Measurements from ENCODE around the gene NDUFS2. TPM values are rescaled to one million over a fixed set of nuclear protein-coding genes. Genes with fewer than 3 reads are reported as not detected.

NDUFS2 gene
- total and polyA plus RNA-seq, 2 of the 8 experiments (the other 6 are each of a cell fraction or from before 2014, with no cell fraction given): 95.1 to 113 TPM

- POLR2A ChIA-PET (ENCODE audit: partially characterized antibody): interaction anchor here (0.9 kb wide), 1 partner anchor 18 kb away, joined by 3 read pairs; no protein-coding TSS in a partner anchor
- H3K56ac ChIP-seq (replicated peaks; ENCODE audit: insufficient read length, low read depth, low read length): no peak overlapping the region
- peaks cover 1 to 4% of the 10 kb centered on the region in 2 experiments for H4K20me1 ChIP-seq (replicated peaks in 1 of 2; ENCODE audit: control insufficient read depth in 1 of 2, insufficient read depth in 2 of 2, low read length in 2 of 2)
- H3K79me1 ChIP-seq (ENCODE audit: low read depth, low read length): no peaks in the 10 kb centered on the region
- no peak overlapping the region for H2BK15ac ChIP-seq (ENCODE audit: low read length)
- H3K4ac ChIP-seq (replicated peaks; ENCODE audit: insufficient read length, low read depth, low read length): no peak overlapping the region
- H2AFZ ChIP-seq (ENCODE audit: low read length): no peak overlapping the region
- no peak overlapping the region for H2AK5ac ChIP-seq (ENCODE audit: low read depth, low read length)
- H4K5ac ChIP-seq (ENCODE audit: insufficient read length, low read depth, low read length): no peak overlapping the region
- WGBS, 2 experiments (ENCODE audit: extremely low coverage in 1 of 2, insufficient coverage in 1 of 2, insufficient read length in 1 of 2, insufficient replicate concordance in 2 of 2, low coverage in 1 of 2, low lambda C conversion rate in 2 of 2, missing lambda C conversion rate in 1 of 2): 91% methylated on average over 9 of the region's 9 CpGs; no CpG with 5 or more reads in 1 of the 2 experiments
- CTCF ChIA-PET (ENCODE audit: partially characterized antibody): interaction anchor here (6.0 to 23.7 kb wide), 2 partner anchors 9 to 14 kb away, joined by 68 to 427 read pairs; partner anchors contain the start of genes ADAMTS4, NDUFS2 and TOMM40L
- H3K18ac ChIP-seq (ENCODE audit: extremely low read depth, low read length): no peak overlapping the region
- H3K9me3 ChIP-seq (ENCODE audit: insufficient read depth in 2 of 2, low read depth in 1 of 2, low read length in 1 of 2): no peaks in the 10 kb centered on the region
- no peak overlapping the region for H3K4me2 ChIP-seq (ENCODE audit: insufficient read depth in 1 of 2, low read depth in 2 of 2, low read length in 2 of 2)
- H3K79me2 ChIP-seq (ENCODE audit: control insufficient read depth in 1 of 2, insufficient read depth in 2 of 2, low read length in 2 of 2): no peaks in the 10 kb centered on the region
- H3K27ac ChIP-seq (ENCODE audit: low read depth, low read length): no peak overlapping the region
- H4K91ac ChIP-seq (replicated peaks; ENCODE audit: insufficient read length, low read length): no peak overlapping the region
- no peak overlapping the region for H3K14ac ChIP-seq (ENCODE audit: insufficient read length)
- DNase-seq (ENCODE audit: low read depth in 1 of 2, low spot score in 2 of 2) (no peak), FAIRE-seq (no peak)
- no peak overlapping the region for H2BK20ac ChIP-seq (ENCODE audit: low read length)
- H4K8ac ChIP-seq (ENCODE audit: extremely low read depth, insufficient read depth, low read length): no peak overlapping the region
- peaks cover 25 to 45% (median 42%) of the 10 kb centered on the region in 4 experiments for H3K36me3 ChIP-seq (ENCODE audit: control insufficient read depth in 2 of 4, insufficient read depth in 4 of 4, low read length in 3 of 4)
- no peak overlapping the region for H3K23ac ChIP-seq (ENCODE audit: insufficient read length)
- H3K23me2 ChIP-seq (ENCODE audit: low read depth, low read length): no peaks in the 10 kb centered on the region
- H3K4me1 ChIP-seq (replicated peaks in 1 of 4; ENCODE audit: control insufficient read depth in 3 of 4, insufficient read depth in 4 of 4, low read length in 3 of 4): peaks cover 0 to 13% (median 3%) of the 10 kb centered on the region in 4 experiments; a peak in 6 of 7 replicates
- H2BK5ac ChIP-seq (ENCODE audit: low read depth, low read length): no peak overlapping the region
- H3K27me3 ChIP-seq (replicated peaks in 1 of 4; ENCODE audit: control insufficient read depth in 3 of 4, extremely low read depth in 1 of 4, insufficient read depth in 3 of 4, low read length in 3 of 4): no peaks in the 10 kb centered on the region
- H2BK120ac ChIP-seq (replicated peaks; ENCODE audit: low read depth, low read length): no peak overlapping the region
- H3K9ac ChIP-seq (replicated peaks in 1 of 4; ENCODE audit: extremely low read depth in 1 of 4, low read depth in 3 of 4, low read length in 3 of 4): no peak overlapping the region
- no peak overlapping the region for H3K4me3 ChIP-seq (ENCODE audit: extremely low read depth in 1 of 4, insufficient read depth in 2 of 4, low read depth in 3 of 4, low read length in 4 of 4)
- no peak overlapping the region for H2BK12ac ChIP-seq (ENCODE audit: low read depth, low read length)
- TF ChIP-seq CEBPB (IDR thresholded peaks at IDR 0.05; ENCODE audit: low read depth, low read length): no peak
- no peak for TF ChIP-seq NRF1 (IDR thresholded peaks at IDR 0.05; ENCODE audit: low read depth, low read length)
- TF ChIP-seq TAF7 (optimal IDR thresholded peaks at IDR 0.05; ENCODE audit: borderline replicate concordance, low read depth, low read length): no peak
- no peak for TF ChIP-seq CTBP2 (IDR thresholded peaks at IDR 0.05; ENCODE audit: borderline replicate concordance, insufficient read depth, insufficient read length, low read length)
- no peak for TF ChIP-seq GTF2F1 (IDR thresholded peaks at IDR 0.05; ENCODE audit: borderline replicate concordance, low read depth, low read length)
- no peak for TF ChIP-seq E2F6 (IDR thresholded peaks at IDR 0.05)
- TF ChIP-seq, protein P1, sequence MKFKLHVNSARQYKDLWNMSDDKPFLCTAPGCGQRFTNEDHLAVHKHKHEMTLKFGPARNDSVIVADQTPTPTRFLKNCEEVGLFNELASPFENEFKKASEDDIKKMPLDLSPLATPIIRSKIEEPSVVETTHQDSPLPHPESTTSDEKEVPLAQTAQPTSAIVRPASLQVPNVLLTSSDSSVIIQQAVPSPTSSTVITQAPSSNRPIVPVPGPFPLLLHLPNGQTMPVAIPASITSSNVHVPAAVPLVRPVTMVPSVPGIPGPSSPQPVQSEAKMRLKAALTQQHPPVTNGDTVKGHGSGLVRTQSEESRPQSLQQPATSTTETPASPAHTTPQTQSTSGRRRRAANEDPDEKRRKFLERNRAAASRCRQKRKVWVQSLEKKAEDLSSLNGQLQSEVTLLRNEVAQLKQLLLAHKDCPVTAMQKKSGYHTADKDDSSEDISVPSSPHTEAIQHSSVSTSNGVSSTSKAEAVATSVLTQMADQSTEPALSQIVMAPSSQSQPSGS (IDR thresholded peaks at IDR 0.05; ENCODE audit: low read length): no peak
- no peak for TF ChIP-seq TAF1 (IDR thresholded peaks at IDR 0.05; ENCODE audit: low read depth, low read length)
- TF ChIP-seq CBX5 (IDR thresholded peaks at IDR 0.05; ENCODE audit: low read depth, low read length): no peak
- TF ChIP-seq TBP (IDR thresholded peaks at IDR 0.05; ENCODE audit: low read depth, low read length): no peak
- TF ChIP-seq NANOG (IDR thresholded peaks at IDR 0.05; ENCODE audit: insufficient read depth, low read depth, low read length, poor library complexity, severe bottlenecking): no peak
Observed at GRCh38 chr1:161214369-161214768, 12.2 kb downstream of the NDUFS2 start.

All from H1 (cell line).